Kidney glomerular epithelial cell (primary cell): ENCODE measurements around the gene PSG3.
"Not testable (repeated sequence)": the region's sequence is repeated elsewhere in the genome, so short reads cannot be mapped to it uniquely, and the experiment has no call there.

Experiments
- DNase-seq: peaks from one replicate; lab custom pipeline; 2025; lab: John Stamatoyannopoulos, UW

PSG3 gene

GRCh38 chr19:42740381-42740780 is at the start of gene PSG3:
Gene PSG3, minus strand, starts transcription at chr19:42740481. Its CDS starts 97 bp downstream, at chr19:42740384.
- DNase-seq: not testable (repeated sequence)

DNA sequence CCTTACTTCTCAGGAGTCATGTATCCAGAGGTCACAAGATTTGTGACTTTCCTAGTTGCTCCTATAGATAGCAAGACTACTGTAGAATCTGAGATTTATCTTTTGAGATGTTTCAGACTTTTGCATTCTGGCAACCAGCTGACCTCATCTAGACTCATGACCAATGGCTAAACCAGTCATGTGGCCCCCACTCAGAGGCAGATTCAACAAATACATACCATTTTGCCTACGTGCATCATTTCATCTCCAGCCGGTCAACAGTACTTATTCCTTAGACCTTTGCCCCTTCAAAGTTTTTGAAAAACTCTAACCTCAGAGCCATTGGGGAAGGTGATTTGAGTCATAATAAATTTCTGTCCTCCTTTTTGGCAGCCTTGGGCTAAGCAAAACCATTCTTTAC is 48.5 kb upstream of the PSG3 start:
- not testable (repeated sequence) for DNase-seq

- DNase-seq: not testable (repeated sequence)
Observed at GRCh38 chr19:42787766-42788165, 47.5 kb upstream of the PSG3 start.

DNA sequence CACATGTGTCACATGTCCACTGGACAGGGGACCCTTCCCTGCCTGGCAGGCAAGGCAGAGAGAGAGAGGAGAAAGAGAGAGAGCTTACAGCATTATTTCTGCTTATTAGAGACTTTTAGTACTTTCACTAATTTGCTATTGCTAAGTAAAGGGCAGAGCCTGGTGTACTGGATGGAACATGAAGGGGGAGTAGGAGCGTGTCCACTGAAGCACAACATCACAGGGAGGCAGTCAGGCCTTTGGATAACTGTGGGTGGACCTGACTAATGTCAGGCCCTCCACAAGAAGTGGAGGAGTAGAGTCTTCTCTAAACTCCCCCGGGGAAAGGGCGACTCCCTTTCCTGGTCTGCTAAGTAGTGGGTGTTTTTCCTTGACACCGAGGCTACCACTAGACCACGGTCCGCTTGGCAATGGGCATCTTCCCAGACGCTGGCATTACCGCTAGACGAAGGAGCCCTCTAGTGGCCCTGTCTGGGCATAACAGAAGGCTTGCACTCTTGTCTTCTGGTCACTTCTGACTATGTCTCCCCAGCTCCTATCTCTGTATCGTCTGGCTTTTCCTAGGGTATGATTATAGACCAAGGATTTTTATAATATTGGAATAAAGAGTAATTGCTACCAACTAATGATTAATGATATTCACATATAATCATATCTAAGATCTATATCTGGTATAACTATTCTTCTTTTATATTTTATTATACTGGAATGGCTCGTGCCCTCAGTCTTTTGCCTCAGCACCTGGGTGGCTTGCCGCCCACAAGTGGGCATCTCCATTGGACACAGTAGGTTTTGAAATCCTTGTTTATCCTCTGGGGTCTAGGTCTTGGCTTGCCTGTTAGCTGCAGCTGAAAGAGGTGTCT is 36.7 kb upstream of the PSG3 start:
- DNase-seq: peak; percentile 90

- not testable (repeated sequence) for DNase-seq
Observed at GRCh38 chr19:42774510-42775158, 34.4 kb upstream of the PSG3 start.

DNA sequence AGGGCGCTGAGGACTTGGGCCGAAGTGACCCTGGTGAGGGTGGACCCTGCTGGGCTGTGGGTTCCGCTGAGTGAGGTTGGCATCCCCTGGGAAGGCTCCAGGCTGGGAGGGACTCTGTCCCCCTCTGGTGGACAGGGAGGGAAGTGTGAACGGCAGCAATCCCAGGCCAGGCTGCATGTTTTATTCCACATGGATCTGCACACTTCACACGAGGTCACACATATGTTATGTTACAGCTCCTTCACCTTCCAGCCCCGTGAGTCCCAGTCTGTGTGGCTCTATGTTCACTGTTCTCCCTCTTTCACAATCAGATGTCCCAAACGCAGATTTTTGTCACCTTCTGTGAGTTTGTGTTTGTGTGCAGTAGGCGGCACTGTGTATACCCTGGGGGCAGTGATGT is 27.0 kb upstream of the PSG3 start:
- not testable (repeated sequence) for DNase-seq

- DNase-seq: not testable (repeated sequence)
Observed at GRCh38 chr19:42766871-42767270, 26.6 kb upstream of the PSG3 start.

DNA sequence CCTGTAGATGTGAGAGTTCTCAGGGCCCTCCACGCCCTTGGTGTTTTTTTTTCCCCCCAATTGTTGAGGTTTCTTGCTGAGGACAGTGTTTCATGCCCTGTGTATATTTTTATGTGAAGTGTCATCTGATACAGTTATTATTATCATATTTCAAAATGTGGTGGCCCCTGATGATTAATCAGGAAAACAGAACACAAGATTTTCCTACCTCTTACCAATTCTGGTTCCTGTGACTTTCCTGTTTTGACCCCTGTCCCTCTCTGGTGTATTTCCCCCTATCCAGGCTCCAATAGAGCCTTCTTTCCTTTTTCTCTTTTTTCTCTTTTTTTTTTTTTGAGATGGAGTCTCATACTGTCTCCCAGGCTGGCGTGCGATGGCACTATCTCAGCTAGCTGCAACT is 24.6 kb upstream of the PSG3 start:
- no peak for DNase-seq

DNA sequence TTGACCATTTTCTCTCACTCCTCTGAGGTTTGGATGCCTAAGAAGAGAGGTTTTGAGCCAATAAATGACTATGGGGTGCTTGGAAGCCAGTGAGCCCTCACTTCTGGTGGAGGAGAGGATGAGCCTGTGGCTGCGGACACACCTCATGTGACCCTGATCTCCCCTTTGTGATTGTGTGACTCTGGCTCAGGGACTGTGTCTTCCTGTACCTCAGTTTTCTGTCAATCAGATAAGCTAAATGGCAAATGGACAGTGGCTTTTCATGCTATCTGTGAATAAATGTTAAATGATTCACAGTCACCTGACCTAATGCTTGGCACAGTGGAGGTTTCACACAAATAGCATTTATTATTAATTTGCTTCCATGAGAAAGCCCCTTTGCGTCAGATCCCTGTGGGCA is 22.5 kb upstream of the PSG3 start:
- no peak for DNase-seq

DNA sequence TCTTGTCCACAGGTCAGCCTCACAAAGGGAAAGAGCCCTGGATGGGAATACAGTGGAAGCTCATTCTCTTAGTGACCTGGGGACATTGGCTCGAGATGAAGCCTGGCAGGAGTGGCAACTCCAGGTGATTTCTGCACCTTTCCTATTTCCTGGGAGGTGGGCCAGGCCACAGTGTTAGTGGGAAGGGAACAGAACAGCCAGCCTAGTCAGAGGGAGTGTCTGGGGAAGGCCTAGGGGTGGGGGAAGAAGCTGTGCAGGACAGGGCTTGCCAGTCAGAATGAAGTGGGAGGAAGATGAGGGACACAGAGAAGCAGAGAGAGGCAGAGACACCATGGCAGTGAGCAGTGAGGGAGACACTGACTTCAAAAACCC is 21.6 kb upstream of the PSG3 start:
- DNase-seq: not testable (repeated sequence)

DNA sequence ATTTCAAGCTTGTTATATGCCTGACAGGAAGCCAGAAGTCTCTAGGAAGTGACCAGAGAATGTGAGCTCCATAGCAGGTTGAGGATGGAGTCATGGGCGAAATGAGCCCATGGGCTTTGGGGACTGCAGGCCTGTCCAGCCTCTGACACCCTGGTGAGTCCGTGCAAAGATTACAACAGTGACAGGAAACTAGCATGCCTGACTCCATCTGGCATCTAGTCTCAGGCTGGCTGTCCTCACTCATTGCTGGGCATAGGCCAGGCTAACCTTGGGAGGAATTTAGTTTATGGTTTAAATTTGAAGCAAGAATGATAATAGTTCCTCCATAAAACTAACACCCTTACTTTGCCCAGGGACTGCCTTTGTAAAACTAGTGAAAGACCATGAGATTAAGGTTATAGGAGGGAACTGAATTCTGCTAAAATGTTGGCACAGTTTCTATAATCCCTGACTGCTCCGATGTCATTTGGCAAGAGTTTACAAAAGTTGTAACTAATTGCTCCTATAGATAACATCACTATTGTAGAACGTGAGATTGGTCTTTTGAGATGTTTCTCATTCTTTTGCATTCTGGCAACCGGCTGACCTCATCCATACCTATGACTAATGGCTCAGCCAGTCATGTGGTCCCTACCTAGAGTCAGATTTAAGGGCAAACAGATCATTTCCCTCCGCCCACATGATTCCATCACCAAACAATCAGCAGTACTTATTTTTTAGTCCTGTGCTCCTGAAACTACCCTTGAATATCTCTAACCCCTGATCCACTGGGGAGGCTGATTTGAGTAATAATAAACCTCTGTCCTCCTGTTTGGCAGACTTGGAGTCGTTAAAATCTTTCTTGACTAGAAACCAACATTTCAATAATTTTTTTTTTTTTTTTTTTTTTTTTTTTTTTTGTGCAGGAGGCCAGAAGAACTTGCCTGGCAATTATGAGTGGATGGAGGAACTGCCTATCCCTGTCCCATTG is 21.0 kb upstream of the PSG3 start:
- peak; percentile 73 for DNase-seq

- DNase-seq: not testable (repeated sequence)
Observed at GRCh38 chr19:42758667-42759066, 18.4 kb upstream of the PSG3 start.

GRCh38 chr19:42752246-42752645 is 12.0 kb upstream of the PSG3 start:
- not testable (repeated sequence) for DNase-seq

DNA sequence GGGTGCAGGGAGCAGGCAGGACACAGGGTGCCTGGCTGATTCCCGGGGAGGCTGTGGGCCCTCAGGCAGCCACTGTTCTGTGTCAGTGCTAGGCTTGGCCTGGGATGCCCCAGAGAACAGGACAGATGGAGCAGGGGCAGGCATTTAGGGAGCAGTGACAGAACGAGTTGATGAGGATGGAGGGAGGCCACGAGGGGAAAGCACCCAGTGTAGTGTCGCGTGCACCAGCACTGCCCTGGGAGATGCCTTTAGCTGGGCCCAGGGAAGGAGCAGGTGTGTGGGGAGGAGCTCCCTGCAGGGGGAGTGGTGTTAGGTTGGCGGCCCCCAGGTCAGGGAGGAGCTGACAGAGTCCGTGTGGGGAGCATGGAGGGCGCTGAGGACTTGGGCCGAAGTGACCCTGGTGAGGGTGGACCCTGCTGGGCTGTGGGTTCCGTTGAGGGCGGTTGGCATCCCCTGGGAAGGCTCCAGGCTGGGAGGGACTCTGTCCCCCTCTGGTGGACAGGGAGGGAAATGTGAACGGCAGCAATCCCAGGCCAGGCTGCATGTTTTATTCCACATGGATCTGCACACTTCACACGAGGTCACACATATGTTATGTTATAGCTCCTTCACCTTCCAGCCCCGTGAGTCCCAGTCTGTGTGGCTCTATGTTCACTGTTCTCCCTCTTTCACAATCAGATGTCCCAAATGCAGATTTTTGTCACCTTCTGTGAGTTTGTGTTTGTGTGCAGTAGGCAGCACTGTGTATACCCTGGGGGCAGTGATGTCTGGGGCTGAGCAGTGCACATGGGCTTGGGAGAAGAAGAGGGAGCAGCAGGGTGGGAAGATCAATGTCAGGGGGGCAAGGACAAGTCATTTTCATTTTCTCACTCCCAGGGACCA is 1.7 kb upstream of the PSG3 start:
- peak; percentile 6 for DNase-seq

DNA sequence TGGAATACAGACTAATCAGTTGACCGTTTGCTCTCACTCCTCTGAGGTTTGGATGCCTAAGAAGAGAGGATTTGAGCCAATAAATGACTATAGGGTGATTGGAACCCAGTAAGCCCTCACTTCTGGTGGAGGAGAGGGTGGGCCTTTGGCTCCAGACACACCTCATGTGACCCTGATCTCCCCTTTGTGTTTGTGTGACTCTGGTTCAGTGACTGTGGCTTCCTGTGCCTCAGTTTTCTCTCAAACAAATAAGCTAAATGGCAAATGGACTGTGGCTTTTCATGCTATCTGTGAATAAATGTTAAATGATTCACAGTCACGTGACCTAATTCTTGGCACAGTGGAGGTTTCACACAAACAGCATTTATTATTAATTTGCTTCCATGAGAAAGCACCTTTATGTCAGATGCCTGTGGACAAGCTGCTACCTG is 2.7 kb downstream of the PSG3 start:
- DNase-seq: peak; percentile 68

- not testable (repeated sequence) for DNase-seq
Observed at GRCh38 chr19:42728341-42728740, 11.9 kb downstream of the PSG3 start.

DNA sequence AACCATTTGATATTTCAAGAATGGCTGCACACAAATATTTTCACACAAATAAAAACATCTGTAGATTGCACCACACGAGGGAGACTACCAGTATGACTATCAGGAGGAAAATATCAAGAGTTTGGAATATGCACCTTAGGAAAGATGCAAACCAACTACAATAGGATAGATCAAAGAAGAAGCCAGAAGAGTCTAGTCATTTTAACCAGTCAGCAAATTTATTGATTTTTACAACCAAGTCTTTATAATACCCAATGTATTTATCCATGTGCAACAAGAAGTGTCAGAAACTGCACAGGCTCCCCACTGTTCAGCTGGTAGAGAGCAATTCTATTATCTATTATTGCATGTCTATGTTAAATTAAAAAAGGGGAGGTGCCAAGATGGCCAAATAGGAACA is 26.3 kb downstream of the PSG3 start:
- DNase-seq: not testable (repeated sequence)

DNA sequence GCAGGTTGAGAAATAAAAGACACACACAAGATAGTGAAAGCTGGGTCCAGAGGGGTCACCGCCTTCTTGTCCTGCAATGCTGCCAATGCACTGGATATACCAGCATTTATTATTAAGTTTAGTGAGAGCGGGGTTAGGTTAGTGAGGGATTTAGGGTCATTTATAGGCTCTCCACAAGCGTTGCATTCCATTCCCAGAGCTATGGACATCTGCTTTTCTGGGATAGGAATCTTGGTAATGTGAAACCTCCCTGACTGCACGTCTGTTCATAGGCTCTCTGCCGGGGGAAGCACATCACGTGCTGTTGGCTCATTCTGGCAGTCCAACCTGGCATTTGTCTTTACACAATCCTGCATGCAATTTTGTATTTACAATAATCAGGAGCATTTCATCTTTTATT is 27.5 kb downstream of the PSG3 start:
- not testable (repeated sequence) for DNase-seq

- not testable (repeated sequence) for DNase-seq
Observed at GRCh38 chr19:42710986-42711385, 29.3 kb downstream of the PSG3 start.

DNA sequence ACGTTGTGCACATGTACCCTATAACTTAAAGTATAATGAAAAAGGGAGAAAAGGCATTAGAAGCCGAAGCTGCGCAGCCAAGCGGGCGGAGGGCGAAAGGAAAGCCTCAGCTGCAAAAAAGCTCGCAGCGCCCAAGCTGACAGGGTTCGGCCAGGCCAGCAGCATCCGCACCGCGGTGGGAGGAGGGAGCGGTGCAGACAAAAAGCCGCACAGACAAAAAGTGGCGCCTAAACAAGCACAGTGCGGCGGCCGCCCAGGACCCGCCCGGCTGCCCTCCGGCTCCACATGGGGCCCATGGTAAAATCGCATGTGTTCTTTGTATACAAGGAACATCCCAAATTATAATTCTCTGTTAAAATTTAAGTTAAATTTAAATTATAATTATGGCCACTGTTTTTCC is 42.4 kb downstream of the PSG3 start:
- DNase-seq: no peak
